T-helper 17 cell (primary cell): Measurements from ENCODE around the gene THUMPD3. TPM values are rescaled to one million over a fixed set of nuclear protein-coding genes. Genes with fewer than 3 reads are reported as not detected.

Experiments used
- ATAC-seq: fragments of 150-1000 bp; cut with Tn5 transposase; 2 replicates; pipeline ENCODE4 v1.10.0; 2021; ENCODE audit warnings: mild to moderate bottlenecking, moderate library complexity
- DNase-seq, 3 donors: peaks; one replicate each; pipeline versions ENCODE4 v3.0.0 to v3.0.0-alpha.2; 2020 to 2021
- H3K9me3 ChIP-seq: one replicate; pipeline ENCODE4 v1.7.0; 2013; ENCODE audit warnings: low read length, mild to moderate bottlenecking; ENCODE audit not compliant: control insufficient read depth, poor library complexity, severe bottlenecking
- H3K27ac Mint-ChIP-seq: one replicate; pipeline ENCODE4 v1.8.0; 2022; ENCODE audit warnings: mild to moderate bottlenecking, moderate library complexity, mixed read lengths
- H3K27me3 Mint-ChIP-seq: one replicate; pipeline ENCODE4 v1.8.0; 2022; ENCODE audit warnings: mixed read lengths
- H3K36me3 Mint-ChIP-seq: one replicate; pipeline ENCODE4 v1.8.0; 2022; ENCODE audit warnings: low read depth, mixed read lengths
- H3K4me1 Mint-ChIP-seq: one replicate; pipeline ENCODE4 v1.8.0; 2022; ENCODE audit warnings: mild to moderate bottlenecking, mixed read lengths
- H3K4me3 Mint-ChIP-seq: one replicate; pipeline ENCODE4 v1.8.0; 2022; ENCODE audit warnings: mild to moderate bottlenecking, moderate library complexity, mixed read lengths
- total RNA-seq, 4 donors: library from RNA in 2 of 4; stranded (reverse) in 2 of 4; gene quantifications; one replicate each; pipeline ENCODE4 v1.2.3 and lab custom pipeline; 2022 to 2026

Gene THUMPD3
- total RNA-seq, 2 donors from 2014 or later: 36.9 to 50.3 TPM

DNA sequence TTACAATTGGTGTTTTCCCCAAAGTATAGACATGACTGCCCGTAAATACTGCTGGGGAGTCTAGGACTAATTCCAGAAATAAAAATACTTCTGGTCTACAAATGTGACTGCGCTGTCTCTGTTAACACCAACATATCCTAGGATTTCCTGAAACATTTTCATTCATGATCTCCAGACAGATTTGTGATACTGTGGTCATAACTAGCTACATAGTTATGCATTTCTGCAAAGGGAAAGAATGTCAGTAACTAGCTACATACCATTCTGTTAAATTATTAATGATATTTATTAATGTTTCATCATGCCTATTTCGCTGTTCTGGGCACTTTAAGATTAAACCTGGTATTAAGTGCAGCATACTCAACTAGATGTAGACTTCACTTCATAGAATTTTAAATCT lies 67.9 kb downstream of the THUMPD3 start:
- no peaks in the 10 kb centered on the region for H3K9me3 ChIP-seq
- no peak for ATAC-seq
- no peak for DNase-seq
- Mint-ChIP-seq H3K27me3 (no peaks in the 10 kb centered on the region), H3K4me3 (no peak overlapping the region), H3K4me1 (peaks cover 12% of the 10 kb centered on the region), H3K27ac (peak overlapping the region; percentile 9), H3K36me3 (peaks cover 7% of the 10 kb centered on the region)

GRCh38 chr3:9433627-9434521 lies 71.0 kb downstream of the THUMPD3 start:
- Mint-ChIP-seq H3K4me3 (no peak overlapping the region), H3K27ac (peak overlapping the region; percentile 19), H3K27me3 (no peaks in the 10 kb centered on the region), H3K4me1 (peaks cover 13% of the 10 kb centered on the region), H3K36me3 (peaks cover 16% of the 10 kb centered on the region)
- ATAC-seq: no peak
- no peaks in the 10 kb centered on the region for H3K9me3 ChIP-seq
- no peak for DNase-seq

DNA sequence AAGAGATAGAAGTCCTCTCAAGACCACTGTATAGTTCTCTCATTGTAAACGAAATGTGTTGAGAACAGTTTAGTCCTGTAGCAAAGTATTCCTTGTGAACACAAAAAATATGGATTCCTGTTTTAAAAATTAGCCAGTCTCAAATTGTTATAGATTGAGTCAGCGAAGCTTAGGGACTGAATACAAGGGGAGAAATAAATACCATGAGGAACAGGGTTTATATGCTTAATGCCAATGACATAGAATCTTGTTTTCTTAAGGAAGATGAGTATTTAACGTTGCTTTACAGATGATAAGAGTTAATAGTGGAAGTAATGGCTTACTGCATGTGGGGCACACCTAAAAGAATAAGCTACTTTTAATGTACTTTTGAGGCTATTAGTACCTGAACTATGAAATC lies 72.5 kb downstream of the THUMPD3 start:
- no peak for ATAC-seq
- H3K27ac Mint-ChIP-seq: peak overlapping the region; percentile 21
- H3K36me3 Mint-ChIP-seq: peaks cover 16% of the 10 kb centered on the region

More for the DNA sequence above, 72.5 kb downstream of the THUMPD3 start:
- H3K27me3 Mint-ChIP-seq: no peaks in the 10 kb centered on the region
- no peaks in the 10 kb centered on the region for H3K9me3 ChIP-seq
- no peak for DNase-seq
- H3K4me1 Mint-ChIP-seq: peaks cover 10% of the 10 kb centered on the region
- peak overlapping the region; percentile 12 for H3K4me3 Mint-ChIP-seq

Other genes with a start within 250 kb of the THUMPD3 start
- gene SRGAP3, start 113.4 kb upstream of the THUMPD3 start, total RNA-seq: 1 to 10 TPM; 1.8 to 2.2 TPM
- 100 to 1,000 TPM; 103 to 105 TPM for gene SETD5, start 34.6 kb downstream of the THUMPD3 start, total RNA-seq
- not detected for gene LHFPL4, start 190.8 kb downstream of the THUMPD3 start, total RNA-seq